ENCODE results near the gene TNS3. TPM values are rescaled to one million over a fixed set of nuclear protein-coding genes. Genes with fewer than 3 reads are reported as not detected.
A peak's percentile ranks its signal among the peaks of the same experiment; 100 is the strongest.

The TNS3 gene
- total and polyA plus RNA-seq, 2 experiments from 2014 or later: 2.7 to 5.7 TPM

DNA sequence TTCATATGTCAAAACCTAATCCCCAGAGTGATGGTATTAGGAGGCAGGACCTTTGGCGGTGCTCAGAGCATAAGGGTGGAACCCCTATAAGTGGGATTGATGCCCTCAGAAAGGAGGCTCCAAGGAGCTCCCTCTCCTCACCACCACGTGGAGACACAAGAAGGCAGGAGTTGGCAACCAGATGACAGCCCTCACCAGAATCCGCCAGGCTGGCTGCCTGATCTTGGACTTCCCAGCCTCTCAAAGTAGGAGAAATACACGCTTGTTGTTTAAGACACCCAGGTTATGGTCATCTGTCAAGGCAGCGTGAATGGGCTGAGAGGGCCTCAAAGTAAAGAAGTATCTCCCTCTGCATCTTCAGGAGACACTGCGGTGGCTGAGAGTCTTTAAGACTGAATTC is 187.7 kb downstream of the TNS3 start:
- DNase-seq (ENCODE audit: low read depth in 1 of 2, low spot score in 1 of 2): no peak
- Histone ChIP-seq H3K27me3 (no peaks in the 10 kb centered on the region), H3K27ac (no peak overlapping the region), H3K4me3 (no peak overlapping the region), H3K9me3 (ENCODE audit: low read depth) (no peaks in the 10 kb centered on the region), H3K36me3 (no peaks in the 10 kb centered on the region), H3K4me1 (ENCODE audit: low read depth) (no peaks in the 10 kb centered on the region)
- TF ChIP-seq, protein P1, sequence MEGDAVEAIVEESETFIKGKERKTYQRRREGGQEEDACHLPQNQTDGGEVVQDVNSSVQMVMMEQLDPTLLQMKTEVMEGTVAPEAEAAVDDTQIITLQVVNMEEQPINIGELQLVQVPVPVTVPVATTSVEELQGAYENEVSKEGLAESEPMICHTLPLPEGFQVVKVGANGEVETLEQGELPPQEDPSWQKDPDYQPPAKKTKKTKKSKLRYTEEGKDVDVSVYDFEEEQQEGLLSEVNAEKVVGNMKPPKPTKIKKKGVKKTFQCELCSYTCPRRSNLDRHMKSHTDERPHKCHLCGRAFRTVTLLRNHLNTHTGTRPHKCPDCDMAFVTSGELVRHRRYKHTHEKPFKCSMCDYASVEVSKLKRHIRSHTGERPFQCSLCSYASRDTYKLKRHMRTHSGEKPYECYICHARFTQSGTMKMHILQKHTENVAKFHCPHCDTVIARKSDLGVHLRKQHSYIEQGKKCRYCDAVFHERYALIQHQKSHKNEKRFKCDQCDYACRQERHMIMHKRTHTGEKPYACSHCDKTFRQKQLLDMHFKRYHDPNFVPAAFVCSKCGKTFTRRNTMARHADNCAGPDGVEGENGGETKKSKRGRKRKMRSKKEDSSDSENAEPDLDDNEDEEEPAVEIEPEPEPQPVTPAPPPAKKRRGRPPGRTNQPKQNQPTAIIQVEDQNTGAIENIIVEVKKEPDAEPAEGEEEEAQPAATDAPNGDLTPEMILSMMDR (IDR thresholded peaks at IDR 0.05; ENCODE audit: low read depth, low read length): no peak

DNA sequence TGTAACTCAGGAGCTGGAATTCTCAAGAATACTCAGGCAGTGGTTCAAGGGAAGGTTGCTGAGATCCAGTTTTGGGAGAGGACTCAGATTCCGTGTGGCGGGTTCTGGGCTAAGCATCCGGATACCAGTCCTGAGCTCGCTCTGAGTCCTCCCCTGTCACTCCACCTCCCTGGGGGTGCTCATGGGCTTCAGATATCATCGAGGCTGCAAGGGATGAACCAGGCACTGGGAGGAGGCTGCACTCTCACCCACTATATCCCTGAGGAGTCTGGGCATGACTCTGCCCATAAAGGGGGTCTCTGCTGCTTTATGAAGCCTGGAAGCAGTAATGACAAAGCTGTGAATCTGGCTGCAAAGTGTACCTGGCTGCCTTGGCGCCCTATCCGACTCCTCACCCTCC is 188.5 kb downstream of the TNS3 start:
- no peaks in the 10 kb centered on the region for H3K4me1 ChIP-seq (ENCODE audit: low read depth)
- DNase-seq (ENCODE audit: low read depth in 1 of 2, low spot score in 1 of 2): no peak
- H3K36me3 ChIP-seq: no peaks in the 10 kb centered on the region
- TF ChIP-seq, protein P1 (IDR thresholded peaks at IDR 0.05; ENCODE audit: low read depth, low read length): no peak
- no peak overlapping the region for H3K27ac ChIP-seq
- H3K4me3 ChIP-seq: no peak overlapping the region
- H3K9me3 ChIP-seq (ENCODE audit: low read depth): no peaks in the 10 kb centered on the region
- H3K27me3 ChIP-seq: no peaks in the 10 kb centered on the region

- peak in 1 of 2 donors; percentile 99 for DNase-seq (ENCODE audit: low read depth in 1 of 2, low spot score in 1 of 2)
- H3K4me3 ChIP-seq: no peak overlapping the region
- no peaks in the 10 kb centered on the region for H3K36me3 ChIP-seq
- TF ChIP-seq, protein P1 (IDR thresholded peaks at IDR 0.05; ENCODE audit: low read depth, low read length): peak; percentile 83
- no peaks in the 10 kb centered on the region for H3K4me1 ChIP-seq (ENCODE audit: low read depth)
- H3K9me3 ChIP-seq (ENCODE audit: low read depth): no peaks in the 10 kb centered on the region
- no peaks in the 10 kb centered on the region for H3K27me3 ChIP-seq
- H3K27ac ChIP-seq: no peak overlapping the region
Measured at GRCh38 chr7:47392241-47392759, 189.6 kb downstream of the TNS3 start.

DNA sequence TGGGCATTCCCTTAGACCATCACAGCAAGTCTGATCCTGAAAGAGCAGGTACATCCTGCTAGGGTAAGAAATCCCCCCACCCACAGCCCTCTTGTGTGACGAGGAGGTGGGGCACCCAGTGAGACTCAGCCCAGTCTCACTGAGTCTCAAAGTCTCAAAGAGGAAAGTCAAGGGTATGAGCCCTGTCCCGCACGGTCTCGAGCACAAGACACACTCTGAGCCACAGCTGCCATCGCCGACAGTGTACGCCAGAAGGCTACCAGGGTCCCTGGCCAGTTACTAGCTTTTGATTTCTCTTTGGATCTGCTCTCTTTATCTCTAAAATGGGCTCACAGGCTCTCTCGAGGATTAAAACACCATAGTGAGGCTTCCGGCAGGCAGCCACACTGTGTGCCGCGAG is 190.2 kb downstream of the TNS3 start:
- Histone ChIP-seq H3K4me3 (no peak overlapping the region), H3K36me3 (no peaks in the 10 kb centered on the region), H3K4me1 (ENCODE audit: low read depth) (no peaks in the 10 kb centered on the region), H3K27ac (no peak overlapping the region), H3K27me3 (no peaks in the 10 kb centered on the region), H3K9me3 (ENCODE audit: low read depth) (no peaks in the 10 kb centered on the region)
- DNase-seq (ENCODE audit: low read depth in 1 of 2, low spot score in 1 of 2): no peak
- TF ChIP-seq, protein P1 (IDR thresholded peaks at IDR 0.05; ENCODE audit: low read depth, low read length): no peak

GRCh38 chr7:47390914-47391313 is 191.0 kb downstream of the TNS3 start:
- DNase-seq (ENCODE audit: low read depth in 1 of 2, low spot score in 1 of 2): no peak
- no peaks in the 10 kb centered on the region for H3K9me3 ChIP-seq (ENCODE audit: low read depth)
- TF ChIP-seq, protein P1 (IDR thresholded peaks at IDR 0.05; ENCODE audit: low read depth, low read length): no peak
- H3K36me3 ChIP-seq: no peaks in the 10 kb centered on the region
- H3K27me3 ChIP-seq: no peaks in the 10 kb centered on the region
- H3K4me1 ChIP-seq (ENCODE audit: low read depth): no peaks in the 10 kb centered on the region
- H3K27ac ChIP-seq: no peak overlapping the region
- H3K4me3 ChIP-seq: no peak overlapping the region

All from cardiac muscle cell (in vitro differentiated cells and primary cell).